Omental fat pad (tissue), 4 donors: Measurements from ENCODE around the gene GAB2. TPM values are rescaled to one million over a fixed set of nuclear protein-coding genes. Genes with fewer than 3 reads are reported as not detected.

ENCODE experiments used
- ATAC-seq: fragments of 150-250 bp; one replicate; pipeline ENCODE4 v1.9.1; 2016; ENCODE audit warnings: mild to moderate bottlenecking, moderate library complexity; ENCODE audit not compliant: low FRiP score
- DNase-seq: peaks from one replicate; pipeline ENCODE4 v3.0.0-alpha.2; 2019; ENCODE audit warnings: low spot score
- CTCF ChIP-seq, 3 donors: fragments of 450-650 bp; IDR thresholded peaks; one replicate each; pipeline ENCODE4 v1.5.1; 2016 to 2017; ENCODE audit warnings: antibody characterized with exemption in 3 of 3, mild to moderate bottlenecking in 3 of 3, moderate library complexity in 2 of 3
- total RNA-seq, 4 donors: library from RNA; depleted of rRNA; stranded (reverse); fragments of >200 nt; gene quantifications; one replicate each; pipeline ENCODE4 v1.1.0, GENCODE V29; 2016

The GAB2 gene
- total RNA-seq, 4 donors from 2014 or later = 25.3 to 97.7 (median 36.1) TPM

- TF ChIP-seq CTCF (IDR thresholded peaks at IDR 0.05) = no peak
- ATAC-seq (no peak), DNase-seq (no peak)
Observed at GRCh38 chr11:78441956-78442355, 24.3 kb upstream of the GAB2 start.

- DNase-seq (no peak), ATAC-seq (no peak)
- no peak for TF ChIP-seq CTCF (IDR thresholded peaks at IDR 0.05)
Observed at GRCh38 chr11:78438298-78438975, 20.8 kb upstream of the GAB2 start.

GRCh38 chr11:78432956-78433355 lies 15.3 kb upstream of the GAB2 start:
- no peak for TF ChIP-seq CTCF (IDR thresholded peaks at IDR 0.05)
- ATAC-seq (no peak), DNase-seq (no peak)

GRCh38 chr11:78432058-78432515 lies 14.5 kb upstream of the GAB2 start:
- no peak for DNase-seq
- no peak for ATAC-seq
- TF ChIP-seq CTCF (IDR thresholded peaks at IDR 0.05) = no peak

GRCh38 chr11:78429660-78430059 lies 12.0 kb upstream of the GAB2 start:
- ATAC-seq = no peak
- no peak for DNase-seq
- TF ChIP-seq CTCF (IDR thresholded peaks at IDR 0.05) = no peak

GRCh38 chr11:78429209-78429608 lies 11.6 kb upstream of the GAB2 start:
- no peak for TF ChIP-seq CTCF (IDR thresholded peaks at IDR 0.05)
- no peak for ATAC-seq
- no peak for DNase-seq

- TF ChIP-seq CTCF (IDR thresholded peaks at IDR 0.05) = no peak
- no peak for DNase-seq
- no peak for ATAC-seq
Observed at GRCh38 chr11:78428773-78429172, 11.2 kb upstream of the GAB2 start.
